Thymus (tissue), 11 donors: Measurements from ENCODE around the gene PER1. TPM values are rescaled to one million over a fixed set of nuclear protein-coding genes. Genes with fewer than 3 reads are reported as not detected.

Source experiments
- DNase-seq, 9 donors: peaks; one replicate each; pipeline ENCODE4 v3.0.0-alpha.2; 2013; ENCODE audit warnings: low spot score in 9 of 9, low read depth in 6 of 9, missing footprints in 1 of 9
- H3K27ac ChIP-seq, 2 donors: one replicate each; pipeline ENCODE4 v1.5.1; 2013; ENCODE audit warnings: control low read depth in 1 of 2, low read depth in 1 of 2, low read length in 1 of 2, mild to moderate bottlenecking in 1 of 2, moderate library complexity in 1 of 2
- H3K27me3 ChIP-seq, 2 donors: one replicate each; pipeline ENCODE4 v1.5.1; 2013; ENCODE audit warnings: low read length in 1 of 2; ENCODE audit not compliant: control insufficient read depth in 2 of 2, insufficient read depth in 1 of 2
- H3K36me3 ChIP-seq, 2 donors: one replicate each; pipeline ENCODE4 v1.5.1; 2013; ENCODE audit warnings: low read length in 1 of 2, mild to moderate bottlenecking in 1 of 2, moderate library complexity in 1 of 2; ENCODE audit not compliant: control insufficient read depth in 2 of 2, insufficient read depth in 2 of 2
- H3K4me1 ChIP-seq, 2 donors: one replicate each; pipeline ENCODE4 v1.5.1; 2013; ENCODE audit warnings: low read length in 2 of 2; ENCODE audit not compliant: control insufficient read depth in 2 of 2, insufficient read depth in 2 of 2
- H3K4me3 ChIP-seq, 2 donors: one replicate each; pipeline ENCODE4 v1.5.1; 2013; ENCODE audit warnings: low read length in 2 of 2, control low read depth in 1 of 2, mild to moderate bottlenecking in 1 of 2
- H3K9me3 ChIP-seq, 2 donors: one replicate each; pipeline ENCODE4 v1.5.1; 2013; ENCODE audit warnings: low read length in 1 of 2, mild to moderate bottlenecking in 1 of 2; ENCODE audit not compliant: control insufficient read depth in 2 of 2, insufficient read depth in 1 of 2
- WGBS: extraction: QIAGEN DNeasy Blood & Tissue Kit; methylation state at CpG from one replicate; pipeline ENCODE4 v1.1.7; 2013; 5-methylcytosine and 5-hydroxymethylcytosine counted together
- polyA plus RNA-seq: library from polyadenylated mRNA; stranded (reverse); fragments of 200-250 nt; gene quantifications from one replicate; pipeline ENCODE4 v1.2.3, GENCODE V29; 2013
- total RNA-seq: library from RNA; stranded (reverse); fragments of 120-200 nt; gene quantifications from one replicate; pipeline ENCODE4 v1.2.4, GENCODE V29; 2013
- donor health status: healthy.

The PER1 gene
- total and polyA plus RNA-seq, 2 donors = 4.2 to 71.9 TPM

DNA sequence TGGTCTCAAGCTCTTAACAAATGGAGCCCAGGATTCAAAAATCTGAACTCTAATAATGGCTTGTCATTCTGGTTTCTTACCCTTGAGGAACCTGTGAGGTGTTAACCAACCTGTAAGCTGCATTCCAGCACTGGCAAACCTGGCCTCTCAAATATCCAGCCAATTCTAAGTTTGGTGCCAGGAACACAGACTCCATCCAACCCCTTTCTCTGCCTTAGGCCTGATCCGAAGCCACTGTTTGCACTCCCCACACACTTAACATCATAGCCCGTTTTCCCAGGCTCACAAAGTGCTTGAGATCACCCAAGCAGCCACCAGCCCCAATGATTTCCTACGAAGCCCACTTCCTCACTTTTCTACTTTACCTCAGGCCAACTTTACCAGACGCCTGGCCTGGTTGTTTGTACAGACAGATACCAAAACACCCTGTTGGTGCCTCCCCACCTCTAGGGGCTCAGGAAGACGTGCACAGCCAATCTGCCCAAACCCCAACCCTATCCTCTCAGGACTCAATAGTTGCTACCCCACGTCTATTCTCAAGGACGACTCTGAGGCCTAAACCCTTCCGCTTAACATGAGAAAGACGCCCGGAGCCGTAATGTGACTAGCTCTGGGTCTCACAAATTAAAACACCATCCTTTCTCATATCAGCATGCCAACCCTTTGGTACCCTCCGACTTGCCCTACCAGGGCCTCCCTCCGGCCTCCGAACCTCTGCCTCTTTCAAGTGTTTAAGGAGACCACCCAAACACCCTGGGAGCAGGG is 3.2 kb upstream of the PER1 start:
- peak in 1 of 9 donors; percentile 22 for DNase-seq
- 74% methylated on average over 14 of the region's 14 CpGs for WGBS
- H3K9me3 ChIP-seq = peaks cover 0 to 3% of the 10 kb centered on the region in 2 donors
- peaks cover 13 to 21% of the 10 kb centered on the region in 2 donors for H3K36me3 ChIP-seq
- H3K4me1 ChIP-seq = peaks cover 41 to 88% of the 10 kb centered on the region in 2 donors
- H3K27ac ChIP-seq = peak overlapping the region; percentile 91 to 94
- H3K27me3 ChIP-seq = no peaks in the 10 kb centered on the region
- peak overlapping the region; percentile 53 for H3K4me3 ChIP-seq

DNA sequence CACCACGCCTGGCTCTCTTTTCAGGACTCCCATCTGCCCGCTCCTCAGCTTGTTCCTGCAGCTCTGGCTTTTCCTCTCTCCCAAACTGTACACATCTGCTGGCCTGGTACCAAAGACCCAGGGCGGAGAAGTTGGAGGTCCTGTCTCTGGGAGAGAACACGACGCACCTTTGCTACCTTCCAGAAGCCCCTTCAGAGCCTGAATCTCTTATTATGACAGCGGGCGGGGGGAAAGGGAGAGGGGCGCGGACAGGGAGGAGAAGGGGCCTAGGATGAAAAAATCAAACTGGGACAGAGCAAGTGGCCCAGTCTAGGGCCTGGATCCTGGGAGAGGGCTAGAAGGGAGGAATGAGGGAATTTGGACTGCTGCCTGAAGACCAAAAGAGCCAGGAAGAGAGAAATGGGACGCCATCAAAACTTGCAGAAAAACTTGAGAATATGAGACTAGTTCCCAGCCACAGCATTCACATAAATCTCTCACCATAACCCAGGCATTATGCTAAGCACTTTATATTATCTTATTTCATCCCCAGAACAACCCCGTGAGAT is 2.5 kb upstream of the PER1 start:
- peak overlapping the region; percentile 9 to 53 for H3K4me3 ChIP-seq
- no peak for DNase-seq
- H3K36me3 ChIP-seq = peaks cover 14 to 22% of the 10 kb centered on the region in 2 donors
- H3K27me3 ChIP-seq = no peaks in the 10 kb centered on the region
- H3K9me3 ChIP-seq = peaks cover 0 to 3% of the 10 kb centered on the region in 2 donors
- 83% methylated on average over 11 of the region's 11 CpGs for WGBS
- peaks cover 45 to 82% of the 10 kb centered on the region in 2 donors for H3K4me1 ChIP-seq
- H3K27ac ChIP-seq = peak overlapping the region; percentile 91 to 94

DNA sequence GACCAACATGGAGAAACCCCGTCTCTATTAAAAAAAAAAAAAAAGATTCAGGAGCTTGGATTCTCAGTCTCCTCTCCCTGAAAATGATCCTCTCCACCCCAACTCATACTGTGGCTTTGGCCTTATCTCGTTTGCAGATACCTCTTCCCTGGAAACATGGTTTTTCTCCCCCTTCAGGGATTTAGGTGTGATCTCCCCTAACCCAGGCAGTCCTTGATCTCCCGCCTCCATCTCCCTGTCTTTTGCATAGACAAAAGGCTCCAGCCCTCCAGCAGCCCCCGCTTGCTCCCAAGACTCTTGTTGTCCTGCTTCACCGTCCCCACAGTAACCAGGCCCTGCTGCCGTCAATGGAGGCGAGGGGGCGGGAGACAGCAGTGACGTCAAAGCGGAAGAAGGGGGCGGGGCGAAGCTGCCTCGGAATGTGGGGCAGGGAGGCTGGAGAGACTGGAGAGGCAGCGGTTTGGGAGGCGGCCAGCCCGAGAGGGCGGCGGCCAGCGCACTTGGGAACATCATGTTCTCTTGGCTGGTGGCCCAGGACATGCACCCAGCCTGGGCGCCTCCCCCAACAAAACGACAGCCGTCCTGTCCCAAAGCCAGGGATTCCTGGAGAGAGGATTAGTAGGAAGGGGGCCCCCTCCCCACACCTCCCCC is 1.9 kb upstream of the PER1 start:
- H3K27ac ChIP-seq = peak overlapping the region; percentile 91 to 94
- 11% methylated on average over 22 of the region's 22 CpGs for WGBS
- peaks cover 14 to 20% of the 10 kb centered on the region in 2 donors for H3K36me3 ChIP-seq
- peak overlapping the region; percentile 9 to 53 for H3K4me3 ChIP-seq
- peaks cover 0 to 3% of the 10 kb centered on the region in 2 donors for H3K9me3 ChIP-seq
- peak in 5 of 9 donors; percentile 77 to 91 (median 85) for DNase-seq
- no peaks in the 10 kb centered on the region for H3K27me3 ChIP-seq
- H3K4me1 ChIP-seq = peaks cover 45 to 77% of the 10 kb centered on the region in 2 donors

DNA sequence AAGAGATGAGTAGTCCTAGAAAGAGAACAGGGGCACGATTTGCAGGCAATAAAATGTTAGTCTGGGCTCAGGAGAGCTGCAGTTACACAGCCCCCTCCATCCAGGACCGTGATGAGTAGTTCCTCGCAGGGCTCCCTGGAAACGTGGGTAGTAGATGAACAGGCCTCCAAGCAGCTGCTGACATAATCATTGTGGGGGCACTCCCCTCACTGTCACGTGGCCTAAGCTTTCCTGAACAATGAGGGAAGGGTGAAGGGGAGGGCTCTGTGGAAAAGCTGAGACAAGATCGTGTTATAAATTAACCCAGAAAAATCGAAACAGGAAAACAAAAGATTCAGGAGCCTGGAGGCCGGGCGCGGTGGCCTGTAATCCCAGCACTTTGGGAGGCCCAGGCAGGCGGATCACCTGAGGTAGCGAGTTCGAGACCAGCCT is 1.3 kb upstream of the PER1 start:
- WGBS = 53% methylated on average over 13 of the region's 13 CpGs
- H3K4me3 ChIP-seq = peak overlapping the region in 1 of 2 donors; percentile 53
- peaks cover 43 to 73% of the 10 kb centered on the region in 2 donors for H3K4me1 ChIP-seq
- no peaks in the 10 kb centered on the region for H3K27me3 ChIP-seq
- peak overlapping the region; percentile 91 to 94 for H3K27ac ChIP-seq
- DNase-seq = peak in 1 of 9 donors; percentile 35
- H3K9me3 ChIP-seq = peaks cover 0 to 3% of the 10 kb centered on the region in 2 donors
- H3K36me3 ChIP-seq = peaks cover 17 to 20% of the 10 kb centered on the region in 2 donors

DNA sequence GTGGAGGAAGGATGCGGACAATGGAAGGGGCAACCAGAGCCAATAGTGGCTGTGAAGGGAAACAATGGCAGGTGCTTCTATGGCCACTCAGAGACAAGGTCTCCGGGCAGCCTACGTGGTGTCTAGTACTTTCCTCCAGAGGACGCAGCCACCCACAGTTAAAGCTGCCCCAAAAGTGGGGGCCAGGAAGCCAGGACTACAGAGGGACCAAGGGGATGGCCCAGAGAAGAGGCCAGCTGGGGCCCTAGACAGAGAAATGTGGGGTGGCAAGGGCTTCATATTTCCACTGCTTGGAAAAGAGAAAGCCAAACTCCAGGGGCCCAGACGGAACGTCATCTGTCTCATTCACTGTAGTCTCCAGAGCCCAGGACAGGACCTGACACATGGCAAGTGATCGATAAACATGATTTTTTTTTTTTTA is 837 bp upstream of the PER1 start:
- Histone ChIP-seq H3K27ac (peak overlapping the region; percentile 74 to 94), H3K4me1 (peaks cover 40 to 68% of the 10 kb centered on the region in 2 donors), H3K4me3 (no peak overlapping the region), H3K36me3 (peaks cover 21 to 22% of the 10 kb centered on the region in 2 donors), H3K27me3 (no peaks in the 10 kb centered on the region), H3K9me3 (peaks cover 0 to 3% of the 10 kb centered on the region in 2 donors)
- no peak for DNase-seq
- WGBS = 96% methylated on average over 7 of the region's 7 CpGs

DNA sequence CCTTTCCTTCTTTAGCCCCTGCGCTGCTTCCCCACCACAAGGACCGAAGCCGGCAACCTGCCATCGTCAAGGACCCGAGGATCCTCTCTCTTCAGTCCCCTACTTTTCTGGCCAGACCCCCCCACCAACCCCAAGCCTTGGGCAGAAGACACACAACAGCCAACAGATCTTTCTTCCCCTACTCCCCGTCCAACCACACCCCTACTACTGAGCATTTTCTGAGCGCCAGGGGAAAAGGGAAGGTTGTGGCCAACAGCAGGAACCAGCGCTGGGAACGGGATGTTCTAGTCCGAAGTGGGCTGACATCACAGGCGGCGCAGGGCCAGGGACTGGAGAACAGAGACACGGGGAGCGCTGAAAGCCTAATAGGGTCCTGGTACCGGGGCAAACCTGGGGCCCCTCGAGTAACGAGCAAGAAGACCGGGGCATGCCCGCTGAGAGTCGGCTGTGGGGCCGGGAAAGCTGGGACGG is 528 bp downstream of the PER1 start:
- peak overlapping the region; percentile 94 for H3K27ac ChIP-seq
- H3K36me3 ChIP-seq = peaks cover 34 to 36% of the 10 kb centered on the region in 2 donors
- H3K27me3 ChIP-seq = no peaks in the 10 kb centered on the region
- peak overlapping the region; percentile 61 to 70 for H3K4me3 ChIP-seq
- H3K4me1 ChIP-seq = peaks cover 37 to 59% of the 10 kb centered on the region in 2 donors
- 1% methylated on average over 22 of the region's 22 CpGs for WGBS
- DNase-seq = peak in 2 of 9 donors; percentile 34 to 55
- peaks cover 0 to 3% of the 10 kb centered on the region in 2 donors for H3K9me3 ChIP-seq

DNA sequence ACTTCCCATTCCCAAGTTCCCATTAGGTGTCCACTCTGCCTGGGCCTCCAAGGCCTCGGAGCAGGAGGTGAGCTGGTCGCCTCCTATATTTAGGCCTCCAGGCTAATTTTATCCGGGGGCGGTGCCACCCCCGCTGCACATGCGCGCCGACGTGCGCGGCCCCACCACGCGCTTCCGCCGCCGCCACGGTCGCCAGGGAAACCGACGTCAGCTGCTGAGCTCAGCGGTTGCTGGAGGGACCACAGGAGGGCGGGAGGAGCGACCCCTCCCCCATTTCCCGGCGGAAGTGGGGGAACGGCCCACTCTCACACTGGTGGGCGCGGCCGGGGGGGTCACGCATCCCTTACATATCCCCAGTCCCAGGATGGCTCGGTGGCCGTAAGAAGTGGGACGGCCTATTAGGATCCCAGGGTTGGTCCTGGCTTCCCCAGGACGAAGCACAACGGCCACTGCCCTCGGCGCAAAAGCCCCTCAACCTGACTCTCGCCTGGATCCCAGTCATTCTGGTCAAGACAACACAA is 1.0 kb downstream of the PER1 start:
- peak overlapping the region; percentile 61 to 70 for H3K4me3 ChIP-seq
- WGBS = under 1% methylated on average over 38 of the region's 38 CpGs
- no peaks in the 10 kb centered on the region for H3K27me3 ChIP-seq
- peaks cover 37 to 57% of the 10 kb centered on the region in 2 donors for H3K4me1 ChIP-seq
- H3K27ac ChIP-seq = peak overlapping the region; percentile 94
- peaks cover 39 to 41% of the 10 kb centered on the region in 2 donors for H3K36me3 ChIP-seq
- peak in 8 of 9 donors; percentile 82 to 94 (median 88) for DNase-seq
- H3K9me3 ChIP-seq = peaks cover 0 to 3% of the 10 kb centered on the region in 2 donors

DNA sequence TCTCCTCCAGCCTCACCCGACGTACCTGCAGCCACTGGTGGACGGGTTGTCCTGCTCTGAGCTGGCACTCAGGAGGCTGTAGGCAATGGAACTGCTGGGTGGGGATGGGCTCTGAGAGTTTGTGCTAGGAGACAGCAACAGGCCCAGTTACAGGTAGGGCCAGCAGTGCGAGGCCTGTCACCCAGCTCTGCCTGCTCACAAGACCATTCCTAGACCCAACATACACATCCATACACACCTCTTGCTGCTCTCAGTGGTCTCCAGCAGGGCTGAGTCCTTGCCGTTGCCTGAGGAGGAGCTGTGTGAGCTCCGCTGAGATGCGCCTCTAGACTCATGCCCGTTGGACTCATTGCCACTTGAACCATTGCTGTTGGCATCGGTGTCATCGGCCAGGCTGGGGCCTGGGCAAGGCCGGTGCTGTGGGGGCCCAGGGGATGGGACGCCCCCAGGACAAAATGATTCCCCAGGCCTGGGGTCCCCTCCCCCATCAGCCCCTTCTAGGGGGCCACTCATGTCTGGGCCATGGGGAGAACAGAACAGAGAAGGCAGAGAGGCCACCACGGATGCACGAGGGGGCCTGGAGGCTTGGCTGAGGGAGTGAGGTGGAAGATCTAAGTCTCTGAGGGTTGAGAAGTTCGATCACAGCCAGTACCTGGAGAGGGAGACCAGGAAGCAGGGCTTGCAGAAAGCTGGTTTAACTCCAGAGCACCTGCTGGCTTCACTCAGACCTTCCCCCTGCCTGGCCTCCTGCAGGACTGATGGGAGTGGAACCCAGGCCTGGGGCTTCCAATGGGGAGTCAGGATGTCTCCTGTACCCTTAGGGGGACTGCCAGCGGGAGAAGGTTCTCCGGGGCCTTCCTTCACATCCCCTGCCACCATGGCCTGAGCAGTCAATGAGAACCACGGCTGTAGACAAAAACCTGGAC is 1.7 kb downstream of the PER1 start:
- peaks cover 32 to 50% of the 10 kb centered on the region in 2 donors for H3K4me1 ChIP-seq
- H3K36me3 ChIP-seq = peaks cover 46 to 48% of the 10 kb centered on the region in 2 donors
- WGBS = 87% methylated on average over 18 of the region's 18 CpGs
- no peaks in the 10 kb centered on the region for H3K27me3 ChIP-seq
- H3K9me3 ChIP-seq = peaks cover 0 to 3% of the 10 kb centered on the region in 2 donors
- DNase-seq = no peak
- H3K4me3 ChIP-seq = peak overlapping the region; percentile 61 to 70
- peak overlapping the region; percentile 47 to 72 for H3K27ac ChIP-seq
